Panc1 (cell line): ENCODE data around the gene RHPN2. TPM values are rescaled to one million over a fixed set of nuclear protein-coding genes. Genes with fewer than 3 reads are reported as not detected.
A peak's percentile ranks its signal among the peaks of the same experiment; 100 is the strongest.

Source experiments
- ATAC-seq: fragments of 200-7000 bp; cut with Tn5 transposase; 2 replicates; pipeline ENCODE4 v1.9.1; 2020; ENCODE audit warnings: mild to moderate bottlenecking, moderate library complexity
- BruUV-seq: library from RNA; stranded (reverse); fragments of 400-500 nt; replicated peaks from 2 replicates; lab custom pipeline; 2021; lab: Mats Ljungman, UMichigan
- CTCF ChIA-PET: fragments of 300-600 bp; sonication (Branson Sonifier 250); formaldehyde crosslinking; loops from one replicate; lab custom pipeline; 2022; ENCODE audit warnings: antibody characterized with exemption; lab: Charles Lee
- POLR2A ChIA-PET: fragments of 300-600 bp; sonication (Branson Sonifier 250); formaldehyde crosslinking; loops from one replicate; lab custom pipeline; 2022; ENCODE audit warnings: antibody characterized with exemption; lab: Charles Lee
- DNase-seq: peaks from one replicate; pipeline ENCODE4 v3.0.0-alpha.2; 2010; ENCODE audit warnings: low read depth, low spot score
- H3K27ac ChIP-seq: 2 replicates; pipeline ENCODE4 v1.5.1; 2011; ENCODE audit warnings: mild to moderate bottlenecking, low read length, inconsistent platforms
- H3K27me3 ChIP-seq: fragments of 200-500 bp; sonication (Bioruptor generic); 2 replicates; pipeline ENCODE4 v1.6.0; 2014; ENCODE audit warnings: low read length, inconsistent platforms; ENCODE audit not compliant: control insufficient read depth, insufficient read depth
- H3K36me3 ChIP-seq: fragments of 200-500 bp; sonication (Bioruptor generic); 2 replicates; pipeline ENCODE4 v1.5.1; 2014; ENCODE audit warnings: inconsistent platforms, mild to moderate bottlenecking, low read length, moderate library complexity; ENCODE audit not compliant: control insufficient read depth, insufficient read depth
- H3K4me1 ChIP-seq: 2 replicates; pipeline ENCODE4 v1.5.1; 2011; ENCODE audit warnings: inconsistent platforms, mild to moderate bottlenecking, low read length, moderate library complexity; ENCODE audit not compliant: control insufficient read depth, insufficient read depth
- H3K4me3 ChIP-seq, 2 experiments: 2 replicates each; pipeline ENCODE4 v1.5.1; 2011 to 2012; ENCODE audit warnings: low read depth in 2 of 2, low read length in 2 of 2, mild to moderate bottlenecking in 2 of 2, inconsistent platforms in 1 of 2, moderate library complexity in 1 of 2
- H3K9me3 ChIP-seq: fragments of 200-500 bp; sonication (Bioruptor generic); 2 replicates; pipeline ENCODE4 v1.5.1; 2014; ENCODE audit warnings: low read depth, mild to moderate bottlenecking, inconsistent platforms, low read length, moderate library complexity; ENCODE audit not compliant: control insufficient read depth, insufficient read depth
- POLR2AphosphoS5 ChIP-seq: IDR thresholded peaks from 2 replicates; pipeline ENCODE4 v1.6.1; 2012; ENCODE audit warnings: mild to moderate bottlenecking, low read depth, low read length, moderate library complexity
- SIN3A ChIP-seq: IDR thresholded peaks from 2 replicates; pipeline ENCODE4 v1.6.1; 2012; ENCODE audit warnings: low read depth, mild to moderate bottlenecking, low read length, moderate library complexity, borderline replicate concordance; ENCODE audit not compliant: insufficient read depth
- TCF7L2 ChIP-seq: IDR thresholded peaks from 2 replicates; pipeline ENCODE4 v1.6.1; 2011; ENCODE audit warnings: mild to moderate bottlenecking, low read depth, low read length, inconsistent platforms
- in situ Hi-C: cut with HindIII; loops from 2 replicates; pipeline ENCODE4 v1.10.0; 2016; ENCODE audit warnings: low sequenced_read_pairs, low pct_unique_long_range_greater_than_20kb
- intact Hi-C: fragments of 100-400 bp; cut with micrococcal nuclease; formaldehyde crosslinking; loops from one replicate; pipeline ENCODE4 v1.10.0; 2022; ENCODE audit not compliant: unreplicated experiment
- total RNA-seq: library from RNA; stranded (reverse); gene quantifications from one replicate; pipeline ENCODE4 v1.2.1, GENCODE V29; 2021; ENCODE audit not compliant: unreplicated experiment
- TF ChIP-seq, protein P1 (sequence below): fragments of 450-650 bp; IDR thresholded peaks from 2 replicates; pipeline ENCODE4 v1.5.1; 2017; ENCODE audit warnings: mild to moderate bottlenecking
- TF ChIP-seq, protein P2 (sequence below), 2 experiments: IDR thresholded peaks; 2 replicates each; pipeline ENCODE4 v1.6.1; 2011 to 2012; ENCODE audit warnings: low read depth in 2 of 2, control low read depth in 1 of 2, low read length in 1 of 2, mild to moderate bottlenecking in 1 of 2, moderate library complexity in 1 of 2; ENCODE audit not compliant: insufficient read depth in 1 of 2

RHPN2 gene
- total RNA-seq, 1 experiment from 2014 or later: 227 TPM

DNA sequence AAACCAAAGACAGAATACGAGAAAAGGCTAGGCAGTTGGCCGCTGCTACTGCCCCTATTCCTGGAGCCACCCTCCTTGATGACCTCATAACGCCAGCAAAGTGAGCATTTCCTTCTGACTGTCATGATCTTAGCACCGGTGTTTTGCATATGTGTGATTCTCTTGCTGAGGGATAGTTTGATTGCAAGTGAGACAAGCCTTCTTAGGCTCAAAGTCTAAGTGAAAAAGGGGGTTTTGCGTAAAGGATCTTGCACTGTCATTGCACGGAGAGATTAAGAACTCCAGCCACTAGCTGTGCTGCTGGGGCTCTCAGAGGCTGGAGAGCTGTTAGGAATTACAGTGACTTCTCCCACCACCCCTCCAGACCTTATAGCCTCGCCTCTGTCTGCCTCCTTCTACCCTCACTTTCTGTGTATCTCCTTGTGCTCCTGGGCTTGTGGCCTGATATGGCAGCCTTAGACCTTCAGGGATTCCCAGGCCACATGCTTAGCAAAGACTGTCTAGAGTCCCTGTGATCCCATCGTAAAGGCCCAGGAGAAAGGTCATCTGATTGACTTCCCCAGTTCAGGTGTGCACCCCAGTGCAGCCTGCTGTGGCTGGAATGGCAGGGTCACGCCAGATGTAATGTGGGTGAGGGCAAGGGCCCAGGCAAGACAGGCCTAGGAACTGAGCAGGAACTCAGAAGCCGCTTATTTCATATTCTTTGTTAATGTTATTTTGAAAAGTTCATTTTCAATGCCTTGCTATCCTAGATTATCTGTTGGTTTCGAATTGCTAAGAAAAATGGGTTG, 28.9 kb upstream of the RHPN2 start:
- POLR2A ChIA-PET: no interaction called here
- BruUV-seq: no TSS peak
- no peak for TF ChIP-seq SIN3A
- no peak for TF ChIP-seq POLR2AphosphoS5
- TF ChIP-seq, protein P1, sequence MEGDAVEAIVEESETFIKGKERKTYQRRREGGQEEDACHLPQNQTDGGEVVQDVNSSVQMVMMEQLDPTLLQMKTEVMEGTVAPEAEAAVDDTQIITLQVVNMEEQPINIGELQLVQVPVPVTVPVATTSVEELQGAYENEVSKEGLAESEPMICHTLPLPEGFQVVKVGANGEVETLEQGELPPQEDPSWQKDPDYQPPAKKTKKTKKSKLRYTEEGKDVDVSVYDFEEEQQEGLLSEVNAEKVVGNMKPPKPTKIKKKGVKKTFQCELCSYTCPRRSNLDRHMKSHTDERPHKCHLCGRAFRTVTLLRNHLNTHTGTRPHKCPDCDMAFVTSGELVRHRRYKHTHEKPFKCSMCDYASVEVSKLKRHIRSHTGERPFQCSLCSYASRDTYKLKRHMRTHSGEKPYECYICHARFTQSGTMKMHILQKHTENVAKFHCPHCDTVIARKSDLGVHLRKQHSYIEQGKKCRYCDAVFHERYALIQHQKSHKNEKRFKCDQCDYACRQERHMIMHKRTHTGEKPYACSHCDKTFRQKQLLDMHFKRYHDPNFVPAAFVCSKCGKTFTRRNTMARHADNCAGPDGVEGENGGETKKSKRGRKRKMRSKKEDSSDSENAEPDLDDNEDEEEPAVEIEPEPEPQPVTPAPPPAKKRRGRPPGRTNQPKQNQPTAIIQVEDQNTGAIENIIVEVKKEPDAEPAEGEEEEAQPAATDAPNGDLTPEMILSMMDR: no peak
- TF ChIP-seq, protein P2, sequence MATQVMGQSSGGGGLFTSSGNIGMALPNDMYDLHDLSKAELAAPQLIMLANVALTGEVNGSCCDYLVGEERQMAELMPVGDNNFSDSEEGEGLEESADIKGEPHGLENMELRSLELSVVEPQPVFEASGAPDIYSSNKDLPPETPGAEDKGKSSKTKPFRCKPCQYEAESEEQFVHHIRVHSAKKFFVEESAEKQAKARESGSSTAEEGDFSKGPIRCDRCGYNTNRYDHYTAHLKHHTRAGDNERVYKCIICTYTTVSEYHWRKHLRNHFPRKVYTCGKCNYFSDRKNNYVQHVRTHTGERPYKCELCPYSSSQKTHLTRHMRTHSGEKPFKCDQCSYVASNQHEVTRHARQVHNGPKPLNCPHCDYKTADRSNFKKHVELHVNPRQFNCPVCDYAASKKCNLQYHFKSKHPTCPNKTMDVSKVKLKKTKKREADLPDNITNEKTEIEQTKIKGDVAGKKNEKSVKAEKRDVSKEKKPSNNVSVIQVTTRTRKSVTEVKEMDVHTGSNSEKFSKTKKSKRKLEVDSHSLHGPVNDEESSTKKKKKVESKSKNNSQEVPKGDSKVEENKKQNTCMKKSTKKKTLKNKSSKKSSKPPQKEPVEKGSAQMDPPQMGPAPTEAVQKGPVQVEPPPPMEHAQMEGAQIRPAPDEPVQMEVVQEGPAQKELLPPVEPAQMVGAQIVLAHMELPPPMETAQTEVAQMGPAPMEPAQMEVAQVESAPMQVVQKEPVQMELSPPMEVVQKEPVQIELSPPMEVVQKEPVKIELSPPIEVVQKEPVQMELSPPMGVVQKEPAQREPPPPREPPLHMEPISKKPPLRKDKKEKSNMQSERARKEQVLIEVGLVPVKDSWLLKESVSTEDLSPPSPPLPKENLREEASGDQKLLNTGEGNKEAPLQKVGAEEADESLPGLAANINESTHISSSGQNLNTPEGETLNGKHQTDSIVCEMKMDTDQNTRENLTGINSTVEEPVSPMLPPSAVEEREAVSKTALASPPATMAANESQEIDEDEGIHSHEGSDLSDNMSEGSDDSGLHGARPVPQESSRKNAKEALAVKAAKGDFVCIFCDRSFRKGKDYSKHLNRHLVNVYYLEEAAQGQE (IDR thresholded peaks at IDR 0.05; ENCODE audit: insufficient read depth in 1 of 2, low read depth in 2 of 2, low read length in 1 of 2): no peak
- no peak for TF ChIP-seq TCF7L2
- DNase-seq (no peak), ATAC-seq (no peak)
- Histone ChIP-seq H3K36me3 (peaks cover 27% of the 10 kb centered on the region), H3K27me3 (no peaks in the 10 kb centered on the region), H3K27ac (0 out of 2 replicates have a peak overlapping the region, but pooled peaks have one; percentile 17), H3K4me3 (no peak overlapping the region), H3K4me1 (peaks cover 11% of the 10 kb centered on the region; the same call in 1 of the 2 replicates), H3K9me3 (no peaks in the 10 kb centered on the region)
- CTCF ChIA-PET: no interaction called here
- intact Hi-C loops (no loop called here), in situ Hi-C loops (no loop called here)

DNA sequence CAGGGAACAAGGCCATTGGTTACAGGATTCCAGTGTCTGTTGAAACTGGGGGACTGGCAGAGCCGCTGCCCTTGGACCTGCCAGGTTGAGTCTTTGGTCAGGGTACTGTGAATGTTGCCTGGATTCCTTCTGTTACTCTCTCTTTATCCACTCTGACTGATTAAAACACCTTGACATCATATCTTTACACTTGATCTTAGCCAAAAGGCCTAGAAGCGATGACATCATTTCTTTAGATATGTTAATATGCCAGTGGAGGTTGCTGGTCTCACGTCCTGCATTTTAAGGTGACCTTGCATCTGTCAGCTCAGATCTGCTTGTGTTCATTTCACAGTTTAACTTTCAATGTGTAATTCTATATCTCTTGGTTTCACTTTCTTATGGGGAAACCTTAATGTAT, 25.5 kb upstream of the RHPN2 start:
- TF ChIP-seq, protein P1: no peak
- TF ChIP-seq POLR2AphosphoS5: no peak
- Histone ChIP-seq H3K4me3 (no peak overlapping the region), H3K4me1 (peaks cover 5% of the 10 kb centered on the region; the same call in 1 of the 2 replicates), H3K9me3 (no peaks in the 10 kb centered on the region), H3K36me3 (peaks cover 10% of the 10 kb centered on the region), H3K27ac (peak overlapping the region; percentile 34; the same call in 1 of the 2 replicates), H3K27me3 (no peaks in the 10 kb centered on the region)
- ATAC-seq (no peak), DNase-seq (no peak)
- ChIA-PET POLR2A (no interaction called here), CTCF (no interaction called here)
- in situ Hi-C loops: no loop called here
- intact Hi-C loops: no loop called here
- BruUV-seq: no TSS peak
